ENCODE data around the gene ADNP2. TPM values are rescaled to one million over a fixed set of nuclear protein-coding genes. Genes with fewer than 3 reads are reported as not detected.

ADNP2 gene
- total RNA-seq, 1 donor from 2014 or later = 14.6 TPM

DNA sequence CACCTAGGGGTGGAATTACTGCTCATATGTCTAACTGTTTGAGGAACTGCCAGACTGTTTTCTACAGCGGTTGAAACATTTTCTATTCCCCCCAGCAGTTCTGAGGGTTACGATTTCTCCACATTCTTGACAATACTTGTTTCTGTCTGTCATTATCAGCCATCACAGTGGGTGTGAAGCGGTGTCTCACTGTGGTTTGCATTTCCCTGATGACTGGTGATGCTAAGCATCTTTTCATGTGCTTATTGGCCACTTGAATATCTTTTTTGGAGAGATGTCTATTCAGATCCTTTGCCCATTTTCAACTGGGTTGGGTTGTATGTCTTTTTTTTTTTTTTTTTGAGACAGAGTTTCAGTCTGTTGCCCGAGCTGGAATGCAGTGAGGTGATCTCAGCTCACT lies 63.0 kb downstream of the ADNP2 start:
- DNase-seq = no peak

DNA sequence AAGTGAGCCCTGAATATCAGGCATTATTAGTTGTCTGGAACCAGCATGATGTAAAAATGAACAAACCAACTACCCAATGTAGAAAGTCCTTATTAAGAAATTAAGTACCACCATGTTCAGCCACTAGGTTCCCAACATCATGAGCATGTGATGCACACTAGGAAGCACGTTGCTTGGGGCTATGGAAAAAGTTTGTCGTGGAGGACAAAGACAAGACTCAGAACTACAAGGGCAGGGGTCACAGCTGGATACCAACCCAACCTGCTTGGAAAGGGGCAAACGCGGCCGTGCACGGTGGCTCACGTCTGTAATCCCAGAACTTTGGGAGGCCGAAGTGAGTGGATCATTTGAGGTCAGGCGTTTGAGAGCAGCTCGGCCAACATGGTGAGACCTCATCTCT lies 64.0 kb downstream of the ADNP2 start:
- DNase-seq = no peak

DNA sequence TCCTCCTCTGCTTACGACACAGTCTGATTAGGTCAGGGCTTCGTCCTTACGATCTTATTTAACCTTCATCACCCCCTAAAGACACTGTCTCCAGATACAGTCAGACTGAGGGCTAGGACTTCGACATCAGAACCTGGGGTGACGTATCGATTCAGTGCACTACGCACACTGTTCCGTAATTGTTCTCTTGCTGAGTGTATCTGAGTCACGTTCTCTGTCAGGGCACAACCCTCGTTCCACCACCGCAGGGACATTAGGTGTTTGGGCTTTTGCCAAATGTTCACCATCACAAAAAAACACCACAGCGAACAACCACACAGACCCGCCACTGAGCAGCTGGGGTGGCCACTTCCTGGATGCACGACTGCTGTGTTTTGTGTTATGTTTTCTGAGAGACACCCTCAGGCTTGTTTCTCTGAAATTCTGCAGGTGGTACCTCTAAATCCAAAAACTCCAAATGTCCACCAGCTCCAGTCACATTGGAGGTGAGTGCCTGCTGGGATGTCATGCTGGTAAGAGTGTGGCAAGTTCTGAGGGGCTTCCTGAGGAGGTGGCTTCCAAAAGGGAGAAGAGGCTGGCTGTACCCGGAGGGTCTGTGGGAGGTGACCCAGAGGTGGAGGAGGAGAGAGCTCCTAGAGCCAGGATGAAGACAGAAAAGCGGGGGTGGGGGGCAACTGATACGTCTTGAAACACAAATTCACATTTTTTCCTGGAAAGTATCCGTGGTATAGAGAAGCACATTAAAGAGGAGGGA lies 66.6 kb downstream of the ADNP2 start:
- DNase-seq = no peak

DNA sequence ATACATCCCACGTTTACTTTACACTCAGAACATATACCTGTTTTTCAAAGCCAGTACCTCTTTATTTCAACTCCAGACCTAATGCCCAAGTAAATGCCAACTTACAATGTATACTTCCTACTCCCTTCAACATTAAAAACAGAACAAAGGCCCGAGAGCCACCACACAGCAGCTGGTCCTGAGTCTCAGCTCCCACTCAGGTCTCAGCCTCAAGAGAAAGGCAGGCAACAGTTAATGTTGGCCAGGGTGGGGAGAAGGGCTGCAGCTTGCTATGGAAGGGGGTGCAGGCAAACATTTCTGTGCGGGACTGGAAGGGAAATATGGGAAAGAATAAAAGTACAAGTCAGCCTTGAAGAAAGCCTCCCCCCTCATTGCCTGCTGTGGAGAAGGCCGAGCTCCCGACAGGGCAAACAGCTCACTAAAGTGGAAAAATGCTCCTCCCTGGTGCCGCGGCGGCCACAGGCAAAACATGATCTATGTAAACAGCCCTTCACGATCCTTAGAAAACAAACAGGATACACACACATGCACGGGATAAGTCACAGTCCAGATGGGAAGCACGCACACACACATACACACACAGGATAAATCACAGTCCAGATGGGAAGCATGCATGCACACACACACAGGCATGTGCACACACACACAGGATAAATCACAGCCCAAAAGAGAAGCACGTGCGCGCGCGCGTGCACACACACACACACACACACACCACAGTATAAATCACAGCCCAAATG lies 67.4 kb downstream of the ADNP2 start:
- no peak for DNase-seq

DNA sequence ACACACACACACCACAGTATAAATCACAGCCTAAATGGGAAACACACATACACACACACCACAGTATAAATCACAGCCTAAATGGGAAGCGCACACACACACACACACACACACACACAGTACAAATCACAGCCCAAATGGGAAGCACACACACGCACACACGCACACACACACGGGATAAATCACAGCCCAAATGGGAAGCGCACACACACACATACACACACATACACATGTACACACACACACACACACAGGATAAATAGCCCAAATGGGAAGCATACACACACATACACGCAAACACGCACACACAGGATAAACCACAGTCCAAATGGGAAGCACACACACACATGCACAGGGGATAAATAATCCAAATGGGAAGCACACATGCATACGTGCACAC lies 68.1 kb downstream of the ADNP2 start:
- no peak for DNase-seq

DNA sequence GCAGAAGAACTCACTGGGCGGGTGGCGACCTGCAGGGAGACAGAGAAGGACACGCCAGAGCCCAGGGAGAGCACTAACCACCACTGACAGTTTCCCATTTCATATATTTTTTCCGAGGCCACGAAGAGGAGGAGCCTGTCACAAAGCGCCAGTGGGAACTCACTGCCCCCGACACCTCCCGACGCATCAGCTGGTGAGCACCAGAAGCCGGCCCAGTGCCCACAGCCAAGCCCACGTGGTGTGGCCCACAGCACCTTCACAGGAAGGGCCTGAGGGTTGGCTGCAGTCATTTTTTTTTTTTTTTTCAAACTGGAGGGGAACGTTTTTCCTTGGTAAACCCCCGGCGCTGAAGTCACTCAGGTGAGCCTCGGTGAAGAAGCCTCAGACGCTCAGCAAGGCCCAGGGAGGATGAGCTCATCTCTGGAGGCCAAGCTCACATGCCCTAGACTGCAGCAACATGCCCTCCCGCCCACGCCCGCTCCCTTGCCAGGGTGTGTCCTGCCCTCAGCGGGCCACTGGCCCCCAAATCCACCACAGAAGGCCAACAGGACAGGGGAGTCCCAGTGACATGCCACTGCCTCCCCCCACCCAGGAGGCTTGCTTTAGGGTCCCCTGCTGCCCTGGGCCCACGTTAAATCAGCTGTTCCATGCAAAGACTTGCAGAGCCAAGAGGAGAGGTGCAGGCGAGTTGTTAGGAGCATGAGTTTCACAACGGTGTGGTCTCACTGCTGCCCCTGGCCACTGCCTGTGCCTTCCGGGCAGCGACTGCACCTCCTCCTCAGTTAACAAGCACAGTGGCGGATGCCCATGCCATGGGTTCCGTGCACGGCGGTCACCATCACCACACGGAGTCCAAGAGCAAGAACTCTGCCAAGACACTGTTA lies 70.1 kb downstream of the ADNP2 start:
- DNase-seq = no peak

DNA sequence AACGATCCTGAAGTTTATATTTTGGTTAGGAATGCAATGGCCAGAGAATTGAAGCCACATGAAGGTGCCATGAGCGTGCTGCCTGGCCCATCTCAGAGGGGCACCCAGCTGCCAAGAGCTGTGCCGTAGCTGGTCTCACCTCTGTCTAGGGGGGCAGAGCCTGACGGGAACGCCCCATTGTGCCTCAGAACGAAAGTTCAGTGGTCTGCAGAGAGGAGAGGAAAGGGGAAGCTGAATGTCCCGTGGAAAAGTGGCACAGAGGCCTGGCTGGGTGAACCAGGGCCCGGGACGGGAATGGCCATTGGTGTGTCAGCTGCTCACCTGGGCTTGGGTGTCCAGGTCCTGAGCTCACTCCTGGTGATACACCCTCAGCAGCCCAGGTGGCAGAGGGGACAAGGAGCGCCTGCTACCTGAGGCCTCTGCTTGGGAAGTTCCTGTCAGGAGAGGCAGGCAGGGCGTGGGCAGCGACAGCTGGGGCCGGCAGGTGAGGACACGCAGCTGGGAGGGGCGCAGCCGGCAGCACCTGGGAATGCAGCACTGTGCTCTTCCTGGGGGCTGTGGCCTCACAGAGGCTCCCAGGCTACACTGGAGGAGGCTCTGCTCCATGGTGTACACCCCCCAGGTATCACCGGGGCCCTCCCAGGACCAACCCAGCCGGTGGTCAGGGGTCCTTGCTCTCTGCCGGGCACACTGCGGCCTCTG lies 70.9 kb downstream of the ADNP2 start:
- no peak for DNase-seq

DNA sequence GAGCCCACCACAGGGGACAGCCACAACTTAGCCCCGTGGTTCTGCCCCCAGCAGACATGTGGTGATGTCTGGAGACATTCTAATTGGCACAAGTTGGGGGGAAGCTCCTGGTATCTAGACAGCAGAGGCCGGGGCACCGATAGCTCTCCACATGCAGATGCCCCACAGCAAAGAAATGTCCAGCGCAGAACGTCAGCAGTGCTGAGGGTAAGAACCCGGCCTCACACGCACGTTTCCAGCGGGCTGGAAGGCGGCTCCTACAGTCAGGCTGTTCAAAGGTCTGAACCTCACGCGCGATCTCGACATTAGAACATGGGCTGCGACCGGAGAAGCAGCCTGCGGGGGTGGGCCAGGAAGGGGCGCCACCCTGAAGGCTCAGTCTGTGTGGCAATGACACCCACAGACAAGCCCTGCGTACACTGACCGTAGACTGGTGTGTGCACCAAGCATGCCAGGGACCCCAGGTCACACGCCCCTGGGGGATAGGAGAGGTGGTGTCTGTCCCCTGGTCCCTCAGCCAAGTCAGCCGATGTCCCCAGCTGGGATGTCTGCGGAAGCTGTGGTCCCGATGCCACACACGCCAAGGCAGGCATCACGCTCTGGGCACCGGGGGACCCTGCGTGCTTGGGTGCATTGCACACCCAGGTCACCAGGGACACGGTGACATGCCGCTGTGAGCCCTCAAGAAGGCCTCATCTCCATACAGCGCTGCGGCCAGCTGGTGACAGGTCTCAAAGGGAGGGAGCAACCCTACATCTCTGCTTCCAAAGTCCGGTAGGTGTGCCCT lies 71.9 kb downstream of the ADNP2 start:
- no peak for DNase-seq

DNA sequence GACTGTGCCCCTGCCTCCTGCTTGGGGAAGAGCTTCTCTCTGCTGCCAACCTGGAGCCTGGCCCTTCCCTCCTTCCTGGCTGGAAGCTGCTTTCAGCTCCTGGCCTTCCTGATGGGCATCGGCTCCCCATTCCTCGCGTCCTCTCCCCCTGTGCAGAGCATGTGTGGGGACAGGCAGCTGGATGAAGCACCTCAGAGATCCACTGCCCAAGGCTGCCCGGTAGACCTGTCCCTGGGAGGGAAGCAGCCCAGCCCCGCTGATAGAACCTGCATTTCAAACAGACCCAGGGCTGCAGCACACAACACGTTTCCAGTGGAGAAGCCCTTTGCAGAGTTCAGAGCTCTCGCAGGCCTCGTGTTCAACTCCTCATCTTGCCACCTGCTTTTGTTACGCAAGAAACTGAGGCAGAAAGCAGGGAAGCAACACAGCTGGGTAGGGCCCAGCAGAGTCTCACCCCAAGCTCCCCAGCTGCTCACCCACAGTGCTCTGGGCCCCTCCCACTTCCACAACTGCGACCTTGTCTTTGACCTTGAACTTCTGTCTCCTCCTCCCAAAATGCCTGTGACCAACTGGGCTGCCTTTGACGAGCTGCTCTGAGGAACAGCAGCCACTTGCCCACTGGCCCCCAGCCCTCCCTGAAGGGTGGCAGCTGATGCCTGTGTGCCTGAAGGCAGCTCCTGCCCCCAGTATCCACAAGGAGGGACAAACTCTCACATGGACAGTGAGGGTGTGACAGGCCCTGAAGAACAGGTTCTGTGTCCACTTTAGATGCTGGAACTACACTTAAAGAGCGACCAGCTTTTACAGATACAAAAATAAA lies 72.8 kb downstream of the ADNP2 start:
- DNase-seq = no peak

DNA sequence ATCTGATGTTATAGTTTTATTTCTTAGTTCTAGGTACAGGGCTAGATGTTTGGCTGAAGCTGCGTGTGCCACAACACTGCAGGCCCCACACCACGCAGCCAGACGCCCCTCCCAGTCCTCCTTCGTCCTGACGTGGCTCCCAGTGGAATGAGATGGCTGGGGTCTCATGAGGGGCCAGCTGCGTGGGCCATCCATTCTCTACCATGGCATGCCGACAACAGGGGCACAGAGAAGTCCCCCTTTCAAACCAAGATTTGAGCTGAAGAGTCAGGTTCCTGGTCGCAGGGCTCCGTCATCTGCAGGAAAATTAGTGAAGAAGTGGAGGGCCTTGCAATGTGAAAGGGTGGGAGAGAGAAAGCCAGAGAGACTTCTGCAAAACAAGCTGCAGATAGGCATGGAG lies 73.8 kb downstream of the ADNP2 start:
- DNase-seq = no peak

DNA sequence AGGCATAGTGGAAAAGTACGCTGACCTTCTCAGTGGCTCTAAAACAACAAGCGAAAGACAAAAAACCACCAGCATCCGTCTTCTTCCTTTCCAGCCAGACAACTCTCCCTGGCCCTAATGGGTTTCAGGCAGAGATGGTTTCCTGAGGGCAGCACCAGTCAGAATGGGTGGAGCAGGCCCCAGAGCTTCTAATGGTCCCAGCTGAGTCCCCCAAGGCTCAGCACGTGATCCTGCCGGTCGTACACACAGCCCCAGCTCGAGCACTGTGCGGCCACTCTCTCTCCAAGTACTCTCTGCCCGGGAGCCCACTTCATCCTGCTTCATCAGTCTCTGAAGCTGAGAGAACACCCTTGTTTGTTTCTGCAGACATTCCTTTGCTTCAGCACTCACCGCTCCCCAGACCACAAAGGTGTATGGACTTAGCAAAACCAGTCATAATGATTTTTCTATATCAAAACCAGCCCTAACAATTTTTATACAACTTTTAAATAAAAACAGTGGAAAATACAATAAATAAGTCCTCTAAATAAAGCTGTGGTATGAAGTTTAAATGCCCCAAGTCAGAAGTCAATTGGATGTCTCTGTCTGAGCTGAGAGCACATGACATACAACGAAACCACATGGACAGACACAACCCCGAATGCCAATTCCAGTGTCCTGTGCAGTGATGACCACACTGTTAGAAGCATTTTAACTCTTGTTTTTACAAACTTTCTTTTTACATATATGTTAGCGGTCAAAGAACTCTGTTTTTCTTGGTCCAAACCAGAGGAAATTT lies 74.4 kb downstream of the ADNP2 start:
- DNase-seq = no peak

DNA sequence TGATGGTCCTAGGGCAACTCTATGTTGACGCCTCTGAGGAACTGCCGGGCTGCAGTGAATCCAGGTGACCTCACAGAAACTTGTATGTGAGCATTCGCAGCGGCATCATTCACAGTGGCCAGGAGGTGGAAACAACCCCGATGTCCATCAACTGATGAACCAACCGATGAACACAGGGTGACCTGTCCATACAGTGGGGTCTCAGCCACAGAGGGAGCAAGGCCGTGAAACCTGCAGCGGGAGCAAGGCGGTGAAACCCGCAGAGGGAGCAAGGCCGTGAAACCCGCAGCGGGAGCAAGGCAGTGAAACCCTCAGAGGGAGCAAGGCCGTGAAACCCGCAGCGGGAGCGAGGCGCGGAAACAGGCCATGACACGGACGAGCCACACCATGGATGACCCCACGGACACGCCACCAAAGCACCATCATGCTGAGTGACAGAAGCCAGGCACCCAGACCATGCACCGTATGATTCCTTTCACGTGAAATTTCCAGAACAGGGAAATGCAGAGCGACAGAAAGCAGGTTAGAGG lies 75.2 kb downstream of the ADNP2 start:
- no peak for DNase-seq

DNA sequence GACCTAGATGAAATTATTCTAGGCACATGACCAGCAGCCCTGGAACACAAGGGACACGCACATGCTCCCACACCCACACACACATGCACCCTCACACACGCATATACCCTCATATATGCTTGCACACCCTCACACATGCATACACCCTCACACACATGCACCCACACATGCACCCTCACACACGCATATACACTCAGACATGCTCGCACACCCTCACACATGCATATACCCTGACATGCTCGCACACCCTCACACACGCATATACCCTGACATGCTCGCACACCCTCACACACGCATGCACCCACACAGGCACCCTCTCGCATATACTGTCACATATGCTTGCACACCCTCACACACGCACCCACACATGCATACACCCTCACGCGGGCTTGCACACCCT lies 76.5 kb downstream of the ADNP2 start:
- no peak for DNase-seq

DNA sequence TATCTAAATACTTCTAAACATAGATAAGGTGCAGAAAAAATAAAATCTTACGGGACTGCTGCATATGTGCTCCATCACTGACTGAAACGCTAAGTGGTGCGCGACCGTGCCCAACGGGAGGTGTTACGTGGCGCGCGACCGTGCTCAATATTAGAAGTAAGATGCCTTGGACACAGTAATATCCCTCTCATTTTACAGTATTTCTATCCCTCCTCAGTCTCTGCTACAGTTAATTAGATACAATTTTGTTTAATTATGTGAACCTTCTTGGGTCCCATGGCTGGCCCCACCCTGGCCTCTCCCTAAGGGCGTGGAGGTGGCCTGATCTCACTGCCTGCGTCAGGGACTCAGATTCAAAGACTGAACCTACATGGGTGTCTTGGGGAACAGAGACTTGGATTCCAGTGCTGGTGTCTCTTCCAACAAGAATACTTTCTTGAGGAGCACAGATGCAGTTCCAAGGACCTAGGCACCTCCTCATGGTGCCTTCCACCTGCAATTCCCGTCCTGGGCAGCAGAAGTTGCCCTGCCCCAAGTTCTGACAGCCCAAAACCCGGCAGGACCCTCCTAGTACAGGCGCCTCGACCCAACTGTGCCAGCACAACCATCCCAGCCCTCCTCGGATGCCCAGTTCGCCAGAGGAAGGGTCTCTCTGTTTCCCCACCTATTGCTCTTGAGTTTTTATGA lies 79.0 kb downstream of the ADNP2 start:
- DNase-seq = no peak

DNA sequence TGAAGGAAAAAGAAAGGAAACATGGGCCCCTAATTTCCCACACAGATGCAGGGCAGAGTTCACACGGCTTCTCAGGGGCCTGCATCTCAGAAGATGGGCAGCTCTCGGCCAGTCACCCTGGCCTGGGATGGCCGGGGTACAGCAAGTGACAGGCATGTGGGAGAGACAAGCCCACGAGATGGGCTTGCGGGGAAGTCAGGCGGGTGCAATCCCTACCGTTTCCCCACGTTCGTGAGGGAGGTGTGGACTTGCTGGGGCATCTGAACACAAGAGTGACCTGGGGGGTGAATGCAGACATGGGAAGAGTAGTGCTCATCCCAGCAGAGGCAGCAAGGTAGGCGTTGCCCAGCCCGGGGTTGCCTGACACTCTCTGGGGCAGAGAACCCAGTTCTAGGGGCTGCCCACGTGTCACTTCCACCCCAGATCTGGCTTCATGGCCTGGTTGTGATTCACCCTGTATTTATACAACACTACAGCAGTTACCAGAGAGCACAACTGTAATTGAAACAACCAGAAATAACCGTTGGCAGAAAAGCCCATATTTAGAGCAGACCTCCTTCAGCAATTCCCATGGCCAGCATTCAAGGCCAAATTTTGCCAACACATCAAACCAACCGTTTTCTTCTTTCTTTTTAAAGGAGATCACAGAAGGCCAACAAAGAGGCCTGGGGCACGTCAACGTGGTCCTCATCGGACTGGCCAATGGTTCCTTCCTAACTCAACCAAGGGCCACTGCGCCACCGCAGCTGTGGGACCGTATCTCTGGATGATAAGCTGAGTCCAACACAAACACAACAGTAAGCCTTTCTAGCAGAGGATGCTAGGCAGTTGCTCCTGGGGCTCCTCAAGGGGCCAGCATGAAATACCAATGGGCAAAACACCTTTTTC lies 79.8 kb downstream of the ADNP2 start:
- no peak for DNase-seq

DNA sequence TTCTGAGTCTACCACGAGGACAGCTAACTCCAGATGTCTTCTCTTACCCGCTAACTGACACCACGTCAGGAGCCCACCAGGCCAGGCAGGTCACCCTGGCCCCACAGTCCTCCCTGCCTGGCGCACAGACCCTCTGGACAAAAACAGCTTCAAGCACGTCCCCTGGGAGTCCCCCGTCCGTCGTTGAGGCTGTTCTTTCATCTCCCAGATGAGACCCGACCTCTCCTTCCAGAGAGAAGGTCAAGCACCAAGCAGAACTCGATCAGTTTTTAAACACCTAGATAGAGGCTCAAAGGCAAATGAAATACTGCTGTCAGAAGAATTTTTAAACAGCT lies 80.4 kb downstream of the ADNP2 start:
- DNase-seq = no peak

Measured in dermis blood vessel endothelial cell (primary cell).